HG03139 (cell line): ENCODE measurements around the gene MYCL.
A peak's percentile ranks its signal among the peaks of the same experiment; 100 is the strongest.

Experiments
- ATAC-seq: cut with Tn5 transposase; IDR thresholded peaks from one replicate; pipeline ENCODE4 v1.9.1; 2021; ENCODE audit not compliant: unreplicated experiment

The MYCL gene, protein sequence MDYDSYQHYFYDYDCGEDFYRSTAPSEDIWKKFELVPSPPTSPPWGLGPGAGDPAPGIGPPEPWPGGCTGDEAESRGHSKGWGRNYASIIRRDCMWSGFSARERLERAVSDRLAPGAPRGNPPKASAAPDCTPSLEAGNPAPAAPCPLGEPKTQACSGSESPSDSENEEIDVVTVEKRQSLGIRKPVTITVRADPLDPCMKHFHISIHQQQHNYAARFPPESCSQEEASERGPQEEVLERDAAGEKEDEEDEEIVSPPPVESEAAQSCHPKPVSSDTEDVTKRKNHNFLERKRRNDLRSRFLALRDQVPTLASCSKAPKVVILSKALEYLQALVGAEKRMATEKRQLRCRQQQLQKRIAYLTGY

GRCh38 chr1:39901714-39902459 lies at the start of gene MYCL:
MYCL (minus strand) TSS chr1:39901917; CDS start chr1:39901434, 483 bp downstream.
- ATAC-seq = peak; percentile 52

DNA sequence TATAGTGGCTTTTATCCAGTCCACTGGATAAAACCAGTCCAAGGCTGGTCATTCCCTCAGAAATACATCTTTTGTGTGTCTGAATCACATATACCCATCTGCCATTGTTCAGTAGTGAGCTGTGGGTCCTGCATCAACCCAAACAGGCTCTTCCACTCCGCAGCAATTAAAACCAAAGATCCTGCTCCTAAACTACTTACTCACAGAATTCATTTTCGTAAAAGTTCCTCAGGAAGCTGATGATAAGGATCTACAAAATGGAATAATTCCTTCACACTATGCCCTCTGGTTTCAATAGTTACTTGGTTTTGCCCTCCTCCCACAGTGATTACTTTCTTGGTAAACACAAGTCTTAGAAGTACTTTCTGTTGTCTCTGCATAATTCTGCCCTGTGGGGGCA lies 48.2 kb upstream of the MYCL start:
- no peak for ATAC-seq

GRCh38 chr1:39947260-39947659 lies 45.5 kb upstream of the MYCL start:
- no peak for ATAC-seq

GRCh38 chr1:39946216-39946615 lies 44.5 kb upstream of the MYCL start:
- no peak for ATAC-seq

GRCh38 chr1:39944410-39945112 lies 42.8 kb upstream of the MYCL start:
- no peak for ATAC-seq

GRCh38 chr1:39943471-39944290 lies 42.0 kb upstream of the MYCL start:
- ATAC-seq = no peak

DNA sequence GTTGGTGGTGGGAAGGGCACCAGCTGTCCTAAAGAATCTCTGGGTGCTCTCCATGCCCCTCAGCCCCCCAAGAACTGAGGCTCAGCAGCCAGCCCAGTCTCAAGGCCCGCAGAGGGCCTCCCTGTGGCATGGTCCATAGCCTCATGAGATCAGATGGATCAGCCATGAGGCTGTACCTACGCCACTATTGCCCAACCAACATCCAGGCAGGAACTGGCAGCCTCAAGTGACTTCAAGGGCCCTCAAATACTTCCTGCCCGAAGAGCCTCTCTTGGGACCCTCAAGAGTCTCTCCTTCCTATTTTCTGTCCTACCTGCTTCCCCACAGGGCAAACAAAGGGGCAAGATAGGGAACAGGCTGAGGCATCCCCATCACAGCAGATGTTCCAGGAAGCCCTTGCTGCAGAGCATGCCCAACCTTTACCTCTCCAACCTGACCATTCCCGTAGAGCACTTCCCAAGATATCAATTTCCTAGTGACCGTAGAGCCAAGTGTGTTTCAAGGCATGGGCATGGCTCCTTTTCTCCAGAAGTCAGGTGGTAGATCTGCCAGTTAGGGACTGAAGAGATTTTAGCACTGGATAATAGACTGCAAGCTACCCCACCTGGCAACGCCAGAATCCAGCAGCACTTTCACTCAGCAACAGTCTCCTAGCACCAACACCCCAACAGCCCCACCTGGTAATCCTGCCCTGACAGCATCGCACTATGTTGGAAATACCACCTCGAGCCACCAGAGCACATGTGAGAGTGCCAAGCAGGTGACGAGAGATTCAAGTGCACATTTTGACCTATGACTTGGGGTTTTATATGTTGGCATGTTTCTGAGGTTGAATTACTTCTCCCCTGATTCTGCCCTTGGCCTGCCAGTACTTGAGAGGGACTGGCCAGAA lies 39.5 kb upstream of the MYCL start:
- no peak for ATAC-seq

DNA sequence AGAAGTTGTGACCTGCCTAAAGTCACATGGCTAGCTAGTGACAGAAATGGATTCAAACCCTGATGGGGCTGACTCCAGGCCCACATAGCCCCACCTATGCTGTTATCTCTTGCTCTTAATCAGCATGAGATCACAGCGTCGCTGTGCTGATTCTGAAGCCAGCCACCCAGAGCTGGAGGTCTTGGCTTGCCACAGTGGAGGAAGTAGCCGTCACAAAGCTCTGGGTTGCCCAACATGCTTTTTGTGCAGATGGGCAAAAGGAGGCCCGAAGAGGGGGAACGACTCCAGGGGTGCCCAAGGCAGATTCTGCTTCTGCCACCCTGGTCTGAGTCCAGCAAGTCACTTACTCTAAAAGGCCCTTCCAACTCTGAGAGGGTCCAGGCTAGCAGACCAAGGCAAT lies 38.5 kb upstream of the MYCL start:
- ATAC-seq = no peak

GRCh38 chr1:39938856-39939255 lies 37.1 kb upstream of the MYCL start:
- no peak for ATAC-seq

DNA sequence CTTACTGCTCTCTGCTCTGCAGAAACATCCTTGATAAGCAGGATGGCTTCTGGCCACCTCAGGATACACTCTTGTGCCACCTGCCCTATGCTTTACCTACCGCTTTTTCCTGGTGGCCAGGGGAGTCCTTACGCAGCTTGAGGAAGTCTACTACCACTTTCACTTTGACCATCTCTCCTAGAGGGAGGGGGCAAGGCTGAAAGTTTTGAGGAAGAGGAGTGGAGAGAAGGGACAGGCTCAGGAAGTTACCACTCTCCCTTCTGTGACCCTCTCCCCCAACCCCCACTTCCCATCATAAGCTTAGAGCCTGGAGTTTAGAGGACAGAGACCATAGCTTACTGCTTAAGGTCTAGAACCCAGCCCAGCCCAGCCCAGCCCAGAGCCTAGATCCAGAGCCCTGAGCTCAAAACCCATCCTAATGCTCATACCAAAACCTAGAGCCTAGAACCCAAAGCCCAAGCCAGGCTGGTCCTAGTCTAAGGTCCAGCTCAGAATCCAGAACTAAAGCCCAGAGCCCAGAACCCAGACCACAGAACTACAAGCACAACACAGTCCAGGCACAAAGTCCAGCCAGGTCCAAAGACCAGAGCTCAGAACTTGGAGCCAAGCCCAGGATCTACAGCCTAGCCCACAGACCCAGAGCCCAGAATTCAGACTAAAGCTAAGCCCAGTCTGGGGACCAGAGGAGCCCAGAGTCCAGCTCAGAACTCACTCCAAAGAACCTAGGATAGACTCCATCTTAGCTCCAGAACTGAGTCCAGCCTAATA lies 35.2 kb upstream of the MYCL start:
- no peak for ATAC-seq

DNA sequence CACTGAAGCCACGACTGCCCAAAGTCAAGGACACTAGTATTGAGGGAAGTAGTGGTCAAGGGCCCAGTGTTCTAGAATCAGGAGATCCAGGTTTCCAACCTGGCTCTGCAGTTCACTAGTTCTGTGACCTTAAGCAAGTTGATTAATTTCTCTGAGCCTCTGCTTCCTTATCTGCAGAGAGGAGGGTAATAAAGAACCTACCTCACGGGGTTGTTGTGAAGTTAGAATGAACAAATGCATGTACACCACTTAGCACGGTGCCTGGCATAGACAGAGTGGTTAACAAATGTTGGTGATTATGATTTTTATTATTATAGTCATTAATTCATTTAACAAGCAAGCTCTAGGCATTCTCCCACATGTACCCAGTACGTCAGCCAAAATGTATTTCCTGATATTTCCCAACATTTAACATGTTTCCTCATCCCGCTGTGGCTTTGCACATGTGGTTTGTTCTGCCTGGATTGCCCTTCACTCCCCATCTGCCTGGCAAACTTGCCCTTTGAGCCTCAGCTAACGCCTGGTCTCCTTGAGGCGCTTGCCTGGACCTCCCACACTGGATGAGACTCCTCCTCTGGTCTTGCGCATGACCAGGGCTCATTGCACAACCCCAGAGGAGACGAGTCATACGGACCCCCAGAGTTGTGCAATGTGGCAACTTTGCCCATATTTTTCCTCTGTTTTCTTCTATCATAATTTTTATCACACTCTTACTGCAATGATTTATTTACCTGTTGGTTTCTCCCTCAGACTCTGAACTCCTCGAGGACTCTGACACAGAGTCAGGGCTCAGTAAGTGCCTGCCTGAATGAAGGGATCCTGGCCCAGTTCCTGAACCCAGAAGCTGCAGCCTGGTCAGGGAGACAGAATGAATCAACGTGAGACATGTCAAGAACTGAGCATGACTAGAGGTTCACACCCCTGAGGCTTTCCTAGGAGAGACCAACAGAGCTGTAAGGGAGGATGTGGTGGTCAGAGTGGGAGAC lies 32.5 kb upstream of the MYCL start:
- no peak for ATAC-seq

- no peak for ATAC-seq
Observed at GRCh38 chr1:39928809-39929587, 27.3 kb upstream of the MYCL start.

DNA sequence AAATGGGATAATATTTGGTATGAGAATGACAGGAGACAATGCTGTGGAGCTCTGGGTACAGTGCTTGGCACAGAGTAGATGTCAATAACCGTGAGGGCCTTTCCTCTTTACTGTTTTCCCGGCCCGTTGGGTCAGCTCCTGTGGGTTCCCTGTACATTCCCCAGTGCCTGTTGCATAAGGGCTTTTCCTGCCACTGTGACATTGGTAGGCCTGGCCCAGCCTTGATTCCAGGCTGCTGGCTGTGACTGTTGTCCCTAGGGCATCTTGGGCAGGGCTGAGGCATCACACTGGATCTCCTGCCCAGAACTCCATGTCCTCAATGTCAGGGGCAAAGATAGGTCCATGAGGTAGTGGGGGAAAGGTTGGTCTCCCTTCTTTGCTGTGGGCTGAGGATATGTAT lies 25.8 kb upstream of the MYCL start:
- no peak for ATAC-seq

DNA sequence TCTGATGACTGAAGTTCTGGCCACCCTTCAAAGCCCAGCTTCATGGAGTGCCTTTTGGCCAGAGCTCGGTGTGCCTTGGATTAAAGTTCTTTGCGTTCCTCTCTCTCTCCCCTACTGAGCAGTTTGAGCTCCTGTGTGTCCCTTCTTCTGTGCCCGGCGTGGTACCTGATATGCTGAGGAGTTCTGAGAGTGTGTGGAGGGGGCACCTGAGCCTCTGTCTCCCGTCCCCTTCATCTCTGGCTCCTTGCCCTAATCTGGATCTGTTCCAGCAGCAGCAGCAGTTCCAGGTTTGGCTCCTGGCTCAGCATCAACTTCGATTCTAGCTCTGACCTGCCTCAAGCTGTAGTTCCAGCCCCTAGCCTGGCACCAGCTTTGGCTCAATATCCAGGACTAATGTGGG lies 25.1 kb upstream of the MYCL start:
- ATAC-seq = no peak

- no peak for ATAC-seq
Observed at GRCh38 chr1:39926343-39926793, 24.7 kb upstream of the MYCL start.

DNA sequence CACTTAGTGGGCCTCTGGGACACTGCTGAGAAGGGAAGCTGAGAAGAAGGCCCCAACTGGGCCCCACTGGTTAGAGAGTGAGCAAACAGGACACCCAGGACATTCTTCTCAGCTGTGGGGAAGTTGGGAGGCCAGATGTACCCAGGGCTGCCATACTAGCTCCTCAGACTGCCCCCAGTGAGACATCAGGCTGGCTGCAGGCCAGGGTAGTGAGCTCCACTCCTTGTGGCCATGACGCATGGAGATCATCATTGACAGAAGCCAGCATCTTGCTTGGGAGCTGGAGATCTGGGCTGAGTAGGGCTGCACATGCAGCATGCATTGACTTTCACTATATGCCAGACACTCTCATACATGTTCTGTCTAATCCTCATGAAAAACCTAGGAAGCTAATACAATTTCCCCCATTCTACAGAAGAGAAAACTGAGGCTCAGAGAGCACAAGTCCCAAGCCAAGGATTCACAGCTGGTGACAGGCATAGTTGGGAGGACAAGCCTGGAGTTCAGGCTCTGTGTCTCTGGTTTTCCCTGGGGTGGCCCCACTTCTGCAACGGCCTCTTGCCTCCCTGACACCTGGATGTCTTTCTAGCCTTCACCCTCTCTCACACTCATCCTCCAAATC lies 24.1 kb upstream of the MYCL start:
- no peak for ATAC-seq

GRCh38 chr1:39922251-39922688 lies 20.6 kb upstream of the MYCL start:
- no peak for ATAC-seq
